Adrenal gland (tissue), 12 donors: Measurements from ENCODE around the gene CKAP4. TPM values are rescaled to one million over a fixed set of nuclear protein-coding genes. Genes with fewer than 3 reads are reported as not detected.

Experiments used
- DNase-seq, 7 donors: peaks; one replicate each; pipeline ENCODE4 v3.0.0-alpha.2; 2019 to 2020
- H3K27ac ChIP-seq, 5 donors: fragments of 200-600 bp; sonication (generic) in 4 of 5; 1 replicate in 3 of 5; 2 replicates in 2 of 5; pipeline versions ENCODE4 v1.5.1 to v1.8.0; 2016 to 2020; ENCODE audit warnings: mild to moderate bottlenecking in 1 of 5
- H3K27me3 ChIP-seq: fragments of 200-600 bp; 2 replicates; pipeline ENCODE4 v1.8.0; 2021
- H3K36me3 ChIP-seq, 2 donors: fragments of 200-600 bp; replicated peaks in 1 of 2; 1 replicate in 1 of 2; 2 replicates in 1 of 2; pipeline versions ENCODE4 v1.5.1 to v1.8.0; 2018 to 2022
- H3K4me1 ChIP-seq, 2 donors: fragments of 200-600 bp; replicated peaks in 1 of 2; 1 replicate in 1 of 2; 2 replicates in 1 of 2; pipeline versions ENCODE4 v1.5.1 to v1.8.0; 2018 to 2021
- H3K4me3 ChIP-seq, 4 donors: fragments of 200-600 bp; sonication (generic) in 3 of 4; one replicate each; pipeline ENCODE4 v1.5.1; 2016 to 2018
- H3K9me3 ChIP-seq, 3 donors: fragments of 200-600 bp; sonication (generic) in 1 of 3; replicated peaks in 1 of 3; 1 replicate in 2 of 3; 2 replicates in 1 of 3; pipeline versions ENCODE4 v1.5.1 to v1.8.0; 2016 to 2021
- CTCF ChIP-seq, 6 experiments: fragments of 450-650 bp in 4 of 6; fragments of 200-600 bp in 2 of 6; sonication (generic) in 1 of 6; IDR thresholded peaks; 1 replicate in 5 of 6; 2 replicates in 1 of 6; pipeline versions ENCODE4 v1.5.1 to v1.8.0; 2016 to 2021; ENCODE audit warnings: antibody characterized with exemption in 6 of 6, mild to moderate bottlenecking in 2 of 6, moderate library complexity in 1 of 6
- POLR2A ChIP-seq, 2 donors: fragments of 450-650 bp; IDR thresholded peaks; one replicate each; pipeline ENCODE4 v1.6.1; 2017; ENCODE audit warnings: antibody characterized with exemption in 2 of 2, mild to moderate bottlenecking in 2 of 2, moderate library complexity in 1 of 2
- WGBS, 4 donors: extraction: QIAGEN DNeasy Blood & Tissue Kit in 2 of 4; methylation state at CpG; one replicate each; pipeline versions ENCODE4 v1.1.5 to v1.1.7; 2013 to 2017; 5-methylcytosine and 5-hydroxymethylcytosine counted together
- intact Hi-C, 2 donors: fragments of 100-400 bp; cut with DNase I; formaldehyde crosslinking; loops; one replicate each; pipeline versions ENCODE4 v1.14.1 to v1.15.0; 2022 to 2023
- polyA plus RNA-seq, 3 donors: library from polyadenylated mRNA; stranded (reverse); fragments of 200-250 nt in 2 of 3; fragments of 350-450 nt in 1 of 3; fragmentation: Illumina TruSeq in 1 of 3; extraction: RNeasy Lipid Tissue Mini Kit (QIAGEN cat#74804) in 1 of 3; gene quantifications; one replicate each; pipeline ENCODE4 v1.2.3, GENCODE V29; 2013 to 2014
- total RNA-seq, 9 donors: library from RNA; depleted of rRNA in 4 of 9; stranded (reverse); fragments of >200 nt in 4 of 9; fragments of 120-200 nt in 1 of 9; fragmentation: NEBNext Ultra II Directional in 1 of 9; extraction: Animal tissue kit (Norgen Biotek cat#: 25700) in 1 of 9; gene quantifications; one replicate each; pipeline versions ENCODE4 v1.1.0 to v1.2.4, GENCODE V29; 2013 to 2023
- donor health status: healthy with polysubstance abuse.
- donor health status: Bipolar disorder and iron deficiency.
- donor health status: DM: yes; HTN: yes; CAD: no.
- donor health status: DM: no; HTN: no; CAD: no.
- donor health status: DM: no; HTN: no; CAD: no.
- donor health status: DM: yes; HTN: yes; CAD: no.

The CKAP4 gene
- total and polyA plus RNA-seq, 12 donors = 11.0 to 101 (median 84.7) TPM

GRCh38 chr12:106256524-106256923, 8.7 kb upstream of the CKAP4 start:
- no peak for TF ChIP-seq CTCF (IDR thresholded peaks at IDR 0.05)
- no peak for TF ChIP-seq POLR2A (IDR thresholded peaks at IDR 0.05)
- intact Hi-C loops = no loop called here
- Histone ChIP-seq H3K4me3 (no peak overlapping the region), H3K36me3 (no peaks in the 10 kb centered on the region), H3K27ac (no peak overlapping the region), H3K4me1 (no peaks in the 10 kb centered on the region), H3K9me3 (no peaks in the 10 kb centered on the region), H3K27me3 (no peaks in the 10 kb centered on the region)
- DNase-seq = no peak

- no peaks in the 10 kb centered on the region for H3K36me3 ChIP-seq
- WGBS, 4 donors = 33 to 60% (median 45%) methylated on average over 5 of the region's 5 CpGs
- no peak for DNase-seq
- intact Hi-C loops = no loop called here
- no peak overlapping the region for H3K4me3 ChIP-seq
- no peaks in the 10 kb centered on the region for H3K27me3 ChIP-seq
- H3K9me3 ChIP-seq = no peaks in the 10 kb centered on the region
- no peaks in the 10 kb centered on the region for H3K4me1 ChIP-seq
- TF ChIP-seq CTCF (IDR thresholded peaks at IDR 0.05) (no peak), POLR2A (IDR thresholded peaks at IDR 0.05) (no peak)
- no peak overlapping the region for H3K27ac ChIP-seq
These were observed 8.1 kb upstream of the CKAP4 start for GRCh38 chr12:106255952-106256351.

GRCh38 chr12:106255493-106255892, 7.7 kb upstream of the CKAP4 start:
- H3K36me3 ChIP-seq = no peaks in the 10 kb centered on the region
- no peak for TF ChIP-seq POLR2A (IDR thresholded peaks at IDR 0.05)
- H3K27ac ChIP-seq = no peak overlapping the region
- no peak overlapping the region for H3K4me3 ChIP-seq
- 92 to 98% (median 97%) methylated on average over 3 of the region's 3 CpGs for WGBS, 4 donors
- no peaks in the 10 kb centered on the region for H3K4me1 ChIP-seq
- no peak for DNase-seq
- no peaks in the 10 kb centered on the region for H3K27me3 ChIP-seq
- intact Hi-C loops = no loop called here
- no peaks in the 10 kb centered on the region for H3K9me3 ChIP-seq

GRCh38 chr12:106254724-106255123, 6.9 kb upstream of the CKAP4 start:
- H3K4me1 ChIP-seq = peaks cover 0 to 6% of the 10 kb centered on the region in 2 donors
- H3K9me3 ChIP-seq = no peaks in the 10 kb centered on the region
- no peaks in the 10 kb centered on the region for H3K36me3 ChIP-seq
- no peaks in the 10 kb centered on the region for H3K27me3 ChIP-seq
- no peak overlapping the region for H3K27ac ChIP-seq
- no peak for DNase-seq
- no peak overlapping the region for H3K4me3 ChIP-seq
- WGBS, 4 donors = 92 to 95% (median 93%) methylated on average over 3 of the region's 3 CpGs
- intact Hi-C loops = no loop called here
- TF ChIP-seq POLR2A (IDR thresholded peaks at IDR 0.05) = no peak
- no peak for TF ChIP-seq CTCF (IDR thresholded peaks at IDR 0.05)

- no peaks in the 10 kb centered on the region for H3K9me3 ChIP-seq
- H3K27me3 ChIP-seq = no peaks in the 10 kb centered on the region
- DNase-seq = no peak
- TF ChIP-seq CTCF (IDR thresholded peaks at IDR 0.05) (no peak), POLR2A (IDR thresholded peaks at IDR 0.05) (no peak)
- H3K36me3 ChIP-seq = no peaks in the 10 kb centered on the region
- H3K27ac ChIP-seq = no peak overlapping the region
- intact Hi-C loops = no loop called here
- H3K4me3 ChIP-seq = no peak overlapping the region
- WGBS, 4 donors = 76 to 80% (median 77%) methylated on average over 6 of the region's 6 CpGs
- H3K4me1 ChIP-seq = peaks cover 0 to 20% of the 10 kb centered on the region in 2 donors
These were observed 4.0 kb upstream of the CKAP4 start for GRCh38 chr12:106251631-106252455.
